Measurements from ENCODE around the gene LCN12.

GRCh38 chr9:136921307-136921706 lies 30.8 kb upstream of the LCN12 start:
- TF ChIP-seq YY1 (IDR thresholded peaks at IDR 0.05; ENCODE audit: low read depth) (no peak), POLR2AphosphoS5 (IDR thresholded peaks at IDR 0.05; ENCODE audit: low read depth, low read length) (no peak), CTCF (IDR thresholded peaks at IDR 0.05) (no peak), MAX (IDR thresholded peaks at IDR 0.05; ENCODE audit: low read depth) (no peak), MXI1 (IDR thresholded peaks at IDR 0.05; ENCODE audit: low read depth, low read length) (no peak), RFX5 (IDR thresholded peaks at IDR 0.05; ENCODE audit: low read length) (no peak)

Measured in SK-N-SH (cell line).